Activated naive CD4-positive, alpha-beta T cell treated with anti-CD3 and anti-CD28 coated beads for 36 hours (primary cell): ENCODE data around the gene SYDE1. TPM values are rescaled to one million over a fixed set of nuclear protein-coding genes. Genes with fewer than 3 reads are reported as not detected.
A peak's percentile ranks its signal among the peaks of the same experiment; 100 is the strongest.

Experiments
- CTCF ChIA-PET: fragments of 350-600 bp; sonication (Branson Sonifier 250); formaldehyde crosslinking; loops from one replicate; lab custom pipeline; 2021; ENCODE audit warnings: antibody characterized with exemption; lab: Charles Lee
- DNase-seq: peaks from one replicate; pipeline ENCODE4 v3.0.0-alpha.2; 2020
- H3K27ac Mint-ChIP-seq: one replicate; pipeline ENCODE4 v1.8.0; 2021; ENCODE audit warnings: mild to moderate bottlenecking, mixed read lengths
- H3K27me3 Mint-ChIP-seq: one replicate; pipeline ENCODE4 v1.8.0; 2021; ENCODE audit warnings: low read depth, mixed read lengths
- H3K36me3 Mint-ChIP-seq: one replicate; pipeline ENCODE4 v1.8.0; 2021; ENCODE audit warnings: low read depth, mixed read lengths
- H3K4me1 Mint-ChIP-seq: one replicate; pipeline ENCODE4 v1.8.0; 2021; ENCODE audit warnings: low read depth, mixed read lengths
- H3K4me3 Mint-ChIP-seq: one replicate; pipeline ENCODE4 v1.8.0; 2021; ENCODE audit warnings: mild to moderate bottlenecking, moderate library complexity, mixed read lengths
- H3K9me3 Mint-ChIP-seq: one replicate; pipeline ENCODE4 v1.8.0; 2021; ENCODE audit warnings: mixed read lengths
- intact Hi-C: fragments of 100-400 bp; cut with micrococcal nuclease; formaldehyde crosslinking; loops from one replicate; pipeline ENCODE4 v1.15.1; 2023
- total RNA-seq, 2 experiments: library from RNA; stranded (reverse); gene quantifications; one replicate each; pipeline ENCODE4 v1.2.3, GENCODE V29; 2021

SYDE1 gene
- total RNA-seq, 2 experiments from 2014 or later, result 0.67 to 1.1 TPM

GRCh38 chr19:15120135-15121026, 13.2 kb downstream of the SYDE1 start:
- H3K27ac Mint-ChIP-seq, result no peak overlapping the region
- intact Hi-C loops, result loop anchor here (10.0 kb wide), 2 partner anchors 214 to 714 kb away; partner anchors contain the start of gene BRD4
- peaks cover 33% of the 10 kb centered on the region for H3K36me3 Mint-ChIP-seq
- H3K4me3 Mint-ChIP-seq, result no peak overlapping the region
- no peaks in the 10 kb centered on the region for H3K9me3 Mint-ChIP-seq
- DNase-seq, result no peak
- H3K27me3 Mint-ChIP-seq, result no peaks in the 10 kb centered on the region
- CTCF ChIA-PET, result interaction anchor here (0.9 to 1.2 kb wide), 3 partner anchors 14 to 36 kb away, joined by 4 to 6 read pairs (median 4); no protein-coding TSS in a partner anchor
- peaks cover 13% of the 10 kb centered on the region for H3K4me1 Mint-ChIP-seq

GRCh38 chr19:15122331-15123030, 15.3 kb downstream of the SYDE1 start:
- Mint-ChIP-seq H3K4me1 (peaks cover 16% of the 10 kb centered on the region), H3K4me3 (no peak overlapping the region), H3K27ac (no peak overlapping the region), H3K27me3 (no peaks in the 10 kb centered on the region), H3K36me3 (peaks cover 31% of the 10 kb centered on the region), H3K9me3 (no peaks in the 10 kb centered on the region)
- intact Hi-C loops, result loop anchor here (10.0 kb wide), 2 partner anchors 212 to 712 kb away; partner anchors contain the start of gene BRD4
- CTCF ChIA-PET, result interaction anchor here (0.7 kb wide), 1 partner anchor 29 kb away, joined by 5 read pairs; no protein-coding TSS in a partner anchor
- DNase-seq, result no peak

- no peak for DNase-seq
- Mint-ChIP-seq H3K36me3 (peaks cover 27% of the 10 kb centered on the region), H3K4me1 (peaks cover 16% of the 10 kb centered on the region), H3K4me3 (no peak overlapping the region), H3K27me3 (no peaks in the 10 kb centered on the region), H3K9me3 (no peaks in the 10 kb centered on the region), H3K27ac (no peak overlapping the region)
- CTCF ChIA-PET, result interaction anchor here (1.3 kb wide), 2 partner anchors 22 to 27 kb away, joined by 3 to 5 read pairs; no protein-coding TSS in a partner anchor
- intact Hi-C loops, result loop anchor here (10.0 kb wide), 2 partner anchors 212 to 712 kb away; partner anchors contain the start of gene BRD4
Measured at GRCh38 chr19:15123031-15123890, 16.1 kb downstream of the SYDE1 start.

- DNase-seq, result no peak
- peak overlapping the region; percentile 88 for H3K4me3 Mint-ChIP-seq
- H3K27me3 Mint-ChIP-seq, result no peaks in the 10 kb centered on the region
- H3K27ac Mint-ChIP-seq, result no peak overlapping the region
- H3K9me3 Mint-ChIP-seq, result no peaks in the 10 kb centered on the region
- H3K36me3 Mint-ChIP-seq, result peaks cover 21% of the 10 kb centered on the region
- H3K4me1 Mint-ChIP-seq, result peaks cover 17% of the 10 kb centered on the region
- intact Hi-C loops, result loop anchor here (2.0 to 10.0 kb wide), 4 partner anchors 211 to 1073 kb away; partner anchors contain the start of genes AKAP8, AP1M1 and BRD4
- CTCF ChIA-PET, result interaction anchor here (0.6 to 1.3 kb wide), 4 partner anchors 23 to 32 kb away, joined by 3 to 5 read pairs (median 3); no protein-coding TSS in a partner anchor
Measured at GRCh38 chr19:15123900-15124299, 16.7 kb downstream of the SYDE1 start.

DNA sequence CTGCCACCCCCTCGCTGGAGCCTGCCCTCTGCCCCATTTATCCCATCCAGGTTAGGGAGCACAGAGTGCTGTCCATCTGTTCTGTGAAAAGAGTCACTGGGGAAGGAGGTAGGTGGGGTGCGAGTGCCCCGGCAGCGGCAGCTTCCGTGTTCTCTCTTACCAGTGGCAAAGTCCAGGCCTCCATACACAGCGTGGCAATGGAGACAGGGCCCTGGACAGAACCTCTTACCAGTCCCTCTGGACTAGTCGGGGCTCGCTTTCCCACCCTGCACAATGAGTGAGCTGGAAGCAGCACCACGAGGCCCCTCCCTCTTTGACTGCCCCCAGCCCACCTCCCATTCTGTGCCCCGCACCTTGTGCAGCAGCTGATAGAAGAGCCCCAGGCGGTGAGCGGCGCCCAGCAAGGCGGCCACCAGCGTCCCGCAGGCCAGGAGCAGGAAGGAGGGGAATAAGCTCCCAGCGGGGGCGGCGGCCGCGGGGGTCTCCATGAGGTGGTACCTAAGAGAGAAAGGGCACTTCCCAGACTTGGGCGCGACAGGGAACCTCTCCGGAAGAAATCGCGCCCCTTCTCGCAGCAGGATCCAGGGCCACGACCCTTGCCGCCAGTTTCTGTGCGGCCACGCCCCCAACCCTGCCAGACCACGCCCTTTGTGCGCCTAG, 17.5 kb downstream of the SYDE1 start:
- CTCF ChIA-PET, result interaction anchor here (0.6 to 1.3 kb wide), 3 partner anchors 23 to 25 kb away, joined by 3 to 5 read pairs (median 3); no protein-coding TSS in a partner anchor
- Mint-ChIP-seq H3K9me3 (no peaks in the 10 kb centered on the region), H3K4me3 (peak overlapping the region; percentile 88), H3K27ac (peak overlapping the region; percentile 94), H3K27me3 (no peaks in the 10 kb centered on the region), H3K4me1 (peaks cover 23% of the 10 kb centered on the region), H3K36me3 (peaks cover 15% of the 10 kb centered on the region)
- intact Hi-C loops, result loop anchor here (1.0 to 10.0 kb wide), 6 partner anchors 210 to 1953 kb away; partner anchors contain the start of genes AKAP8, AP1M1, BRD4 and HAUS8
- DNase-seq, result peak; percentile 22

DNA sequence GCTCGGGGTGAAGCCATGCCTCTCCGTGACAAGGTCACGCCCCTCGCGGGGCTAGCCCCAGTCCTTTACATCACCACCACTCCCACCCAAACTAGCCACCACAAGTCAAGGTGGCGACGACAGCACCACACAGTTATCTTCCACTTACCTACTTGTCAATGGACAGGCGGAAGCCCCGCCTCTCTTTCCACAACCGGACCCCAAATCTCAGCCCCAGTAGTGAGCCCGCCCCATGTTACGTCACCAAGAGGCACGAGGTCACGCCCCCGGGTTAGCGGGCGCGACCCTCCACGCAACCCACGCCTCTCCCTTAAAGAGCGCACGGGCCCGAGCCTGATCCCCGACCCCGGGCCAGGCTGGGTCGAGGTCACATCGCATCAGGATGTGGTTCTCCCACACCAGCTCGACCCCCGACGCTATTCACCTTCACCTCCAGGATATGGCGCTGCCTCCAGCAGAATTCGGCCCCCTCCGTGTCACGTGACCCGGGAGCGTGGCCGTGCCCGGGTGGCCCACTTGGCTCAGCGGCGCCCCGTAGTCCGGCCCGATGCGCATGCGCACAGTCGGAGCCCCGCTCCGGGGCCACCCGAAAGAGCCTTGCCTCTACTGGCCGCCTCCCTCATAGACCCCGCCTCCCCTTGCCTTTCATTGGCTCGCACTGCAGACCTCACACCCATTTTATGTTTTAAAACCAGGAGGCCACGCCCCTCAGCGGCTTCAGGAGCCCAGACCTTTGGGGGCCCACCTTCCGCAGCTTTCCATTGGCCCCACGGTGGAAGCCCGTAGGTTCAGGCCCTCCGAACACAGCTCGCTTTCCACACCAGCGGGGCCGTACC, 18.2 kb downstream of the SYDE1 start:
- no peaks in the 10 kb centered on the region for H3K9me3 Mint-ChIP-seq
- peaks cover 31% of the 10 kb centered on the region for H3K4me1 Mint-ChIP-seq
- DNase-seq, result peak; percentile 99
- CTCF ChIA-PET, result interaction anchor here (0.6 to 1.2 kb wide), 4 partner anchors 24 to 245 kb away, joined by 3 to 4 read pairs (median 4); no protein-coding TSS in a partner anchor
- peak overlapping the region; percentile 88 for H3K4me3 Mint-ChIP-seq
- peak overlapping the region; percentile 94 for H3K27ac Mint-ChIP-seq
- H3K36me3 Mint-ChIP-seq, result peaks cover 14% of the 10 kb centered on the region
- H3K27me3 Mint-ChIP-seq, result no peaks in the 10 kb centered on the region
- intact Hi-C loops, result loop anchor here (1.0 to 10.0 kb wide), 6 partner anchors 209 to 1952 kb away; partner anchors contain the start of genes AKAP8, AP1M1, BRD4 and HAUS8

GRCh38 chr19:15126131-15126910, 19.1 kb downstream of the SYDE1 start:
- no peaks in the 10 kb centered on the region for H3K27me3 Mint-ChIP-seq
- H3K9me3 Mint-ChIP-seq, result no peaks in the 10 kb centered on the region
- H3K36me3 Mint-ChIP-seq, result peaks cover 5% of the 10 kb centered on the region
- H3K27ac Mint-ChIP-seq, result peak overlapping the region; percentile 13
- H3K4me3 Mint-ChIP-seq, result peak overlapping the region; percentile 21
- intact Hi-C loops, result loop anchor here (5.0 to 10.0 kb wide), 3 partner anchors 208 to 1951 kb away; partner anchors contain the start of genes BRD4, HAUS8 and MYO9B
- DNase-seq, result no peak
- peaks cover 33% of the 10 kb centered on the region for H3K4me1 Mint-ChIP-seq
- CTCF ChIA-PET, result interaction anchor here (0.6 to 1.2 kb wide), 5 partner anchors 23 to 35 kb away, joined by 3 to 5 read pairs (median 3); no protein-coding TSS in a partner anchor

DNA sequence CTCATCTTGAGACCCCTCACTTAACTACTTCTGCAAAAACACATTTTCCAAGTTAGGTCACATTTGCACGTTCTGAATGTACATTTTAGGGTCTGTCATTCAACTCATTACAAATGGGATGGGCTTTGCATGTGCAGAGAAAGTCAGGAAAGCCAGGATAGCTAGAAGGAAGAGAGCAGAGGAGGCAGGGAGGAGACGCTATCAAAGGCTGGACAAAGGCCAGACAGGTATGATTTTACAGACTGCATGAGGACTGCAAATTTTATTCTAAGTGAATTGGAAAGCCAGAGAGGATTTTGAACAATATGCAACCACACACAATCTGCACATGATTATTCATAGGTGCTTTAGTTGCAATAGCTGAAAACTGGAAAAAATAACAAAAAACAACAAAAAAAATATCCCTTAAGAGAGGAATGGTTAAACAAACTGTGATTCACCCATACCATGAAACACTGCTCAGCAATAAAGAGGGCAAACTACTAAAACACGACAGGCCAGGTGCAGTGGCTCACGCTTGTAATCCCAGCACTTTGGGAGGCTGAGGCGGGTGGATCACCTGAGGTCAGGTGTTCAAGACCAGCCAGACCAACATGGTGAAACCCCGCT, 21.1 kb downstream of the SYDE1 start:
- no peaks in the 10 kb centered on the region for H3K36me3 Mint-ChIP-seq
- intact Hi-C loops, result loop anchor here (5.0 to 10.0 kb wide), 3 partner anchors 207 to 1949 kb away; partner anchors contain the start of genes BRD4, HAUS8 and MYO9B

More for the DNA sequence above, 21.1 kb downstream of the SYDE1 start:
- DNase-seq, result no peak
- no peak overlapping the region for H3K4me3 Mint-ChIP-seq
- H3K27ac Mint-ChIP-seq, result no peak overlapping the region
- H3K27me3 Mint-ChIP-seq, result no peaks in the 10 kb centered on the region
- peaks cover 31% of the 10 kb centered on the region for H3K4me1 Mint-ChIP-seq
- CTCF ChIA-PET, result interaction anchor here (0.6 to 0.7 kb wide), 2 partner anchors 122 to 264 kb away, joined by 3 read pairs; no protein-coding TSS in a partner anchor
- H3K9me3 Mint-ChIP-seq, result no peaks in the 10 kb centered on the region
